Esophagus muscularis mucosa (tissue), 4 donors: ENCODE results near the gene TTL. TPM values are rescaled to one million over a fixed set of nuclear protein-coding genes. Genes with fewer than 3 reads are reported as not detected.

Experiments
- DNase-seq: peaks from one replicate; pipeline ENCODE4 v3.0.0-alpha.2; 2017; ENCODE audit errors: extremely low spot score
- H3K27ac ChIP-seq, 4 donors: fragments of 200-600 bp; sonication (generic); replicated peaks in 1 of 4; 1 replicate in 3 of 4; 2 replicates in 1 of 4; pipeline ENCODE4 v1.5.1; 2016 to 2019; ENCODE audit warnings: mild to moderate bottlenecking in 1 of 4
- H3K27me3 ChIP-seq, 4 donors: fragments of 200-600 bp; sonication (generic); one replicate each; pipeline versions ENCODE4 v1.5.1 to v1.6.0; 2016 to 2019
- H3K36me3 ChIP-seq, 4 donors: fragments of 200-600 bp; sonication (generic); one replicate each; pipeline ENCODE4 v1.5.1; 2016 to 2019
- H3K4me1 ChIP-seq, 4 donors: fragments of 200-600 bp; sonication (generic); one replicate each; pipeline ENCODE4 v1.5.1; 2016 to 2019
- H3K4me3 ChIP-seq, 4 donors: fragments of 200-600 bp; sonication (generic); 1 replicate in 2 of 4; 2 replicates in 2 of 4; pipeline ENCODE4 v1.5.1; 2016 to 2019; ENCODE audit warnings: mild to moderate bottlenecking in 4 of 4, moderate library complexity in 1 of 4
- H3K9me3 ChIP-seq, 4 donors: fragments of 200-600 bp; sonication (generic); 1 replicate in 3 of 4; 2 replicates in 1 of 4; pipeline ENCODE4 v1.5.1; 2016 to 2019
- CTCF ChIP-seq, 3 experiments: fragments of 200-600 bp in 2 of 3; fragments of 450-650 bp in 1 of 3; sonication (generic) in 2 of 3; IDR thresholded peaks; one replicate each; pipeline ENCODE4 v1.5.1; 2017 to 2019; ENCODE audit warnings: antibody characterized with exemption in 3 of 3, mild to moderate bottlenecking in 2 of 3, moderate library complexity in 1 of 3
- EP300 ChIP-seq: sonication (generic); formaldehyde crosslinking; IDR thresholded peaks from one replicate; pipeline ENCODE4 v1.6.1; 2017; ENCODE audit warnings: antibody characterized with exemption
- POLR2A ChIP-seq: fragments of 450-650 bp; IDR thresholded peaks from one replicate; pipeline ENCODE4 v1.6.1; 2017; ENCODE audit warnings: antibody characterized with exemption, moderate library complexity, mild to moderate bottlenecking, low read depth
- POLR2AphosphoS5 ChIP-seq, 2 donors: sonication (generic); formaldehyde crosslinking; IDR thresholded peaks; one replicate each; pipeline ENCODE4 v1.6.1; 2017; ENCODE audit warnings: antibody characterized with exemption in 2 of 2
- WGBS: methylation state at CpG from one replicate; pipeline ENCODE4 v1.1.5; 2018; 5-methylcytosine and 5-hydroxymethylcytosine counted together
- intact Hi-C: fragments of 100-400 bp; cut with DNase I; formaldehyde crosslinking; loops from one replicate; pipeline ENCODE4 v1.15.1; 2023
- total RNA-seq, 4 donors: library from RNA; depleted of rRNA; stranded (reverse); fragments of >200 nt; gene quantifications; one replicate each; pipeline versions ENCODE4 v1.1.0 to v1.2.1, GENCODE V29; 2016

The TTL gene
- total RNA-seq, 4 donors from 2014 or later: 25.8 to 29.2 (median 27.3) TPM

DNA sequence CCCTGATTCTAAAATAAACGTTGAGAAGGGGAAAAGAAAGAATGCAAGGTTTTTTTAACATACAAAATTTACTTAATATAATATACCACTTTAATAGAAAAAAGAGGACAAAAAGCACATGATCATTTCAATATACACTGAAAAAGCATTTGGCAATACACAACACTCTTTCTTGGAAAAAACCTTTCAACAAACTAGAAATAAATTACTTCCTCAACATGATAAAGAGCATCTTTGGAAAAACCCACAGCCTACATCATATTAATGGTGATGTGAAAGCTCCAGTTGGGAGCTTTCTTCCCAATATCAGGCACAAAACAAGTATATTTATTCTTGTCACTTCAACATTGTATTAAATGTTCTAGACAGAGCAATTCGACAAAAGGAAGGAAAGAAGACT lies 57.4 kb downstream of the TTL start:
- 84% methylated on average over 2 of the region's 2 CpGs for WGBS
- Histone ChIP-seq H3K27me3 (peaks cover 0 to 7% (median 0%) of the 10 kb centered on the region in 4 donors), H3K36me3 (no peaks in the 10 kb centered on the region), H3K4me1 (peaks cover 13 to 24% (median 19%) of the 10 kb centered on the region in 4 donors), H3K9me3 (no peaks in the 10 kb centered on the region), H3K4me3 (no peak overlapping the region), H3K27ac (no peak overlapping the region)
- intact Hi-C loops: no loop called here
- no peak for DNase-seq
- TF ChIP-seq CTCF (IDR thresholded peaks at IDR 0.05): no peak
- TF ChIP-seq EP300: no peak
- no peak for TF ChIP-seq POLR2A
- TF ChIP-seq POLR2AphosphoS5 (IDR thresholded peaks at IDR 0.05): no peak

- peaks cover 13 to 24% (median 19%) of the 10 kb centered on the region in 4 donors for H3K4me1 ChIP-seq
- no peaks in the 10 kb centered on the region for H3K9me3 ChIP-seq
- H3K36me3 ChIP-seq: peaks cover 0 to 5% (median 2%) of the 10 kb centered on the region in 4 donors
- WGBS: 36% methylated on average over 2 of the region's 2 CpGs
- peaks cover 0 to 7% (median 0%) of the 10 kb centered on the region in 4 donors for H3K27me3 ChIP-seq
- intact Hi-C loops: loop anchor here (5.0 kb wide), 2 partner anchors 41 to 59 kb away; partner anchors contain the start of genes CHCHD5 and TTL
- TF ChIP-seq CTCF (IDR thresholded peaks at IDR 0.05): no peak
- no peak for TF ChIP-seq POLR2AphosphoS5 (IDR thresholded peaks at IDR 0.05)
- no peak for TF ChIP-seq EP300
- no peak for TF ChIP-seq POLR2A
- peak overlapping the region in 2 of 4 donors; percentile 81 to 89 for H3K4me3 ChIP-seq
- no peak for DNase-seq
- peak overlapping the region; percentile 86 to 90 (median 88) for H3K27ac ChIP-seq
Measured at GRCh38 chr2:112540906-112541305, 59.0 kb downstream of the TTL start.

- WGBS: 42% methylated on average over 18 of the region's 34 CpGs
- Histone ChIP-seq H3K4me1 (peaks cover 13 to 24% (median 19%) of the 10 kb centered on the region in 4 donors), H3K4me3 (peak overlapping the region; percentile 81 to 99 (median 85)), H3K9me3 (no peaks in the 10 kb centered on the region), H3K27ac (peak overlapping the region; percentile 86 to 90 (median 88)), H3K36me3 (peaks cover 0 to 8% (median 4%) of the 10 kb centered on the region in 4 donors), H3K27me3 (peaks cover 0 to 7% (median 0%) of the 10 kb centered on the region in 4 donors)
- TF ChIP-seq POLR2AphosphoS5 (IDR thresholded peaks at IDR 0.05) (peak in 1 of 2 donors; percentile 63), POLR2A (no peak), EP300 (no peak), CTCF (IDR thresholded peaks at IDR 0.05) (no peak)
- intact Hi-C loops: loop anchor here (5.0 kb wide), 2 partner anchors 41 to 59 kb away; partner anchors contain the start of genes CHCHD5 and TTL
- DNase-seq: peak; percentile 93
Measured at GRCh38 chr2:112541315-112542122, 59.6 kb downstream of the TTL start.

- TF ChIP-seq POLR2AphosphoS5 (IDR thresholded peaks at IDR 0.05) (peak; percentile 63 to 64), EP300 (no peak), CTCF (IDR thresholded peaks at IDR 0.05) (no peak), POLR2A (no peak)
- intact Hi-C loops: loop anchor here (5.0 kb wide), 2 partner anchors 40 to 60 kb away; partner anchors contain the start of genes CHCHD5 and TTL
Measured at GRCh38 chr2:112542123-112542983, 60.4 kb downstream of the TTL start, which contains the start of gene POLR1B. POLR1B (plus strand) TSS chr2:112542465; CDS start chr2:112542495, 30 bp downstream.

More at GRCh38 chr2:112542123-112542983, 60.4 kb downstream of the TTL start, which contains the start of gene POLR1B:
- H3K9me3 ChIP-seq: no peaks in the 10 kb centered on the region
- WGBS: 0% methylated on average over 30 of the region's 67 CpGs
- peaks cover 2 to 16% (median 11%) of the 10 kb centered on the region in 4 donors for H3K36me3 ChIP-seq
- peaks cover 13 to 24% (median 19%) of the 10 kb centered on the region in 4 donors for H3K4me1 ChIP-seq
- H3K27me3 ChIP-seq: peaks cover 0 to 7% (median 0%) of the 10 kb centered on the region in 4 donors
- H3K27ac ChIP-seq: peak within 1 kb of the TSS; percentile 86 to 90 (median 88)
- DNase-seq: peak; percentile 96
- H3K4me3 ChIP-seq: peak within 1 kb of the TSS; percentile 81 to 99 (median 85)
